GM18511 (cell line): ENCODE results near the gene STX3.
"Not testable (repeated sequence)": the region's sequence is repeated elsewhere in the genome, so short reads cannot be mapped to it uniquely, and the experiment has no call there.

Experiments
- ATAC-seq: cut with Tn5 transposase; IDR thresholded peaks from one replicate; pipeline ENCODE4 v1.9.1; 2021; ENCODE audit warnings: mild to moderate bottlenecking, moderate library complexity; ENCODE audit not compliant: unreplicated experiment

The STX3 gene

DNA sequence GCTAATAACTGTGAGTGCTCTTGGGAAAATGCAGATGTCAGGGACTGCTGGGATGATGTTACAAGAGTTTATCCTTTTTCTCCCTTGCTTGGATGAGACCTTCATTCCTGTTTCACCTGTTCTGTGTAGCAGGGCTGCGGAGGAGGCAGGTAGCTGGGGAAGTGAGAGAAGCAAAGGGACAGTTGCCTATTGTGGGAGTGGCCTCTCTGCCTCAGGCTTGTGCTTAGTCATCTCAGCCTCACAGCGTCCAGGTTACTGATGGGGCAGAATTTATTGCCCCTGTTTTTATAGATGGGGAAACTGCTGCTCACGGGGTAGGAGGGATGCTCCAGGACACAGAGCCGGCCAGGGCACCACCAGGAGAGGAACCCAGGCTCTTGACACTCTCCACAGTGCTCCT, 1.7 kb downstream of the STX3 start:
- no peak for ATAC-seq

GRCh38 chr11:59758401-59759037, 3.3 kb downstream of the STX3 start:
- no peak for ATAC-seq

- ATAC-seq, result no peak
These were observed 4.7 kb downstream of the STX3 start for GRCh38 chr11:59759900-59760299.

GRCh38 chr11:59760771-59761170, 5.6 kb downstream of the STX3 start:
- no peak for ATAC-seq

- no peak for ATAC-seq
These were observed 6.8 kb downstream of the STX3 start for GRCh38 chr11:59761993-59762392.

DNA sequence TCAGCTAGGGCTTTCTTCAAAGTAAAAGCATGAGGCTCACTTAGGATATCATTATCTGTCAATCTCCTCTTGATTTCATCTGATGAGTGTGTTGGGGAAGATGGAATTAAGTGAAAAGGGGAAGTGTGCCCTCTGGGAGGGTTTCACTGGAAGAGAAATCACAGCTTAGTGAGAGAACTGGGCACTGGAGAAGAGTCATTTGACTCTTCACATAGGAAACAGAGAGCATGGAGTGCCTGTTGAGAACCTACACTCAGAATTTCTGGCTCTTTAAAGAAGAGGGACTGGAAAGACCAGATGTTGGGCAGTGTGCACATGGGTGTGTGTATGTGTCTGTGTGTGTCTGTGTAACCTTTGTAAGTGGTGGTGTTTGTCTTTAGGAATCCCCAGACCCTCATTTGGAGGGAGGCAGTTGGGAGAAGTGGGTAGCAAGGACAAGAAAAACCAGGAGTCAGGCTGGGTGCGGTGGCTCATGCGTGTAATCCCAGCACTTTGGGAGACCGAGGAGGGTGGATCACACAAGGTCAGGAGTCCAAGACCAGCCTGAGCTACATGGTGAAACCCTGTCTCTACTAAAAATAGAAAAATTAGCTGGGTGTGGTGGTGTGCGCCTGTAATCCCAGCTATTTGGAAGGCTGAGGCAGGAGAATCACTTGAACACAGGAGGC, 10.0 kb downstream of the STX3 start:
- ATAC-seq, result no peak

DNA sequence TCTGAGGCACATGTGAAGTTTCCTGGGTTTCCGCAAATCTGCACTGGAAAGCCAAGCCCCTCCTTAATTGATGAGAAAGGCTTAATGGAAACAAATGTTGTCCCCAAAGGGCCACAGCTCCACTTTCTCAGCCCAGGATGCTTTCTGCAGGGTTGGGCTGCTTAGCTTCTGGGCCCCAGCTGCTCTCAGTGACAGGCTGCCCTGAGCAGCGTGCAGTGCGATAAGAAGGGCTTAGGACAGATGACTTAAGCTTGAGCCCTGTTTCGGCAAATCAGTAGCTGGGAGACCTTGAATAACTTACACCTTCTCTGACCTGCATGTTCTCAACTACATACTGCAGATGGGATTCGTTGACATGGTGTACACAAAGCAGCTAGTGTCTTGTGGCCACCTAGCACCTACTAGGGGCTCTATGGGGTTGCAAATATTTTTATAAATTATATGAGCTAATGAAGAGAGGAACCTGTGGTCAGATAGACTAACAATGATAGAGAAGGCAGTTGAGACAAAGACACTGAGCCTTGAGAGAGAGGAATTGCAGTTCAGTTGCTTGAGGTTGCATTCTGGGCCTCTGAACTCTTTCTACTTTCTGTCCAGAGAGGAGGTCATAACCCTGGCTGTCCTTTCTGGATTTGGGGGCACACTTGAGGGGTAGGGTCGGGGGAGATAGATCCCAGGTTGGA, 11.5 kb downstream of the STX3 start:
- no peak for ATAC-seq

DNA sequence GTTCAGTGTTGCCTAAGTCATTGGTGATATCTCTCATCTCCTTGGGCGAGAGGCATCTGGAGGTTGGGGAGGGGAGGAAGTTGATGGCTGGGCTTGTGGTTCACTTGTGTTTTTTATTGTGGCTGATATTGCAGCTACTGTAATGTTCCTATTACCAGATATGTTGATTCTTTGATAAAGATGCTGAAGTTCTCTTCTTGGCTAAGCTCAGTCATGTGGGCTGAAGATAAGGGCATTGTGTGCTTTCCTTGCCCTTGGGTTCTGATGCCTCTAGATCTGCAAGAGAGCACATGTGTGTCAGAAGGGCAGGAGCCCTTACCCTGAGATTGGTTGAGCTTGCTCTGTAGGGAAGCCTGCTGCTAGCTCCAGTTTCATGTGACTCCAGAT, 12.0 kb downstream of the STX3 start:
- ATAC-seq, result no peak

GRCh38 chr11:59769111-59769510, 13.9 kb downstream of the STX3 start:
- no peak for ATAC-seq

DNA sequence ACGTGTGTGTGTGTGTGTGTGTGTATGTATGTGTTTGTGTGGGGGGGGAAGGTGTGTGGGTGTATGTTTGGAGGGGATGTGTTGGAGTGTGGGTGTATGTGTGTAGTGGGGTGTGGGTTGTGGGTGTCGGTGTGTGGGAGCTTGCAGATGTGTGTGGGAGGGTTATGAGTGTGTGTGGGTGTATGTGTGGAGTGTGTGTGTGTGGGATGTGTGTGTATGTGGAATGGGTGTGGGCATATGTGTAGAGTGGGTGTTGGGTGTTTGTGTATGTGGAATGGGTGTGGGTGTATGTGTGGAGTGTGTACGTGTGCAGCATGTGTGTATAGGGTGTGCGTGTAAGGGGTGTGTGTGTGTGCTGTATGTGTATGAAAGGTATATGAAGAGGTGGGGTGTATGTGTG, 14.7 kb downstream of the STX3 start:
- ATAC-seq, result no peak

GRCh38 chr11:59770319-59770718, 15.1 kb downstream of the STX3 start:
- ATAC-seq, result no peak

- no peak for ATAC-seq
These were observed 15.7 kb downstream of the STX3 start for GRCh38 chr11:59770869-59771268.

DNA sequence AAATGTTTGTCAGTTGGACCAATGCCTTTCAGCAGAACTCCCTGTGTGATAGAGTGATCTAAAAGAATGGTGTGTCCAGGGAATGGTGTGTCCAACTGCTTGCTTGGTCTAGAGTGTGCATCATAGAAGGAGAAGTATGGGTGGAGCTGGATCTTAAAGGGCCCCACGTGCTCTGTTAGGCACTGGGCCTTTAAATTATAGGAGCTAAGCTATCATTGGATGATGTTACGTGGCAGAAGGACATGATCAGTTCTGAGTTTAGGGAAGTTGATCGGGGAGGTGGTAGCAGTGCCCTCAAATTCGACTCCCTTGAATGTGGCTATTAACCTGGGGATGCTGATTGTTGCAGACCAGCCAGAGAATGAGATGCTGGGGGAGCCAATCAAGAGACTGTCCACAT, 16.4 kb downstream of the STX3 start:
- ATAC-seq, result no peak

DNA sequence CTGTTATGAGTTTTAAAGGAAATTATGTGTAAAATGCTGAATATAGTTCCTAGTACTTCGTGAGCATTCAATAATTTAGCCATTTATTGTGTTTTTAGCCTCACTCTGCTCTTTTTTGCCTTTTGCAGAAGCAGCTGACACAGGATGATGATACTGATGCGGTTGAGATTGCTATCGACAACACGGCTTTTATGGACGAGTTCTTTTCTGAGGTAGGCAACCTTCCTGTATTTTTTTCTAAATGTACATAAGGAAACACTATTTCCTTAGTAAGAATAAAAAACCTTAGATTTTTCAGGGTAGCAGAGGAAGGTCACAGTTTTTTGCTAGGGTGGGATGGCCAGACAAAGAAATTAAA, 17.9 kb downstream of the STX3 start:
- no peak for ATAC-seq

GRCh38 chr11:59776210-59777066, 21.3 kb downstream of the STX3 start:
- ATAC-seq, result no peak

DNA sequence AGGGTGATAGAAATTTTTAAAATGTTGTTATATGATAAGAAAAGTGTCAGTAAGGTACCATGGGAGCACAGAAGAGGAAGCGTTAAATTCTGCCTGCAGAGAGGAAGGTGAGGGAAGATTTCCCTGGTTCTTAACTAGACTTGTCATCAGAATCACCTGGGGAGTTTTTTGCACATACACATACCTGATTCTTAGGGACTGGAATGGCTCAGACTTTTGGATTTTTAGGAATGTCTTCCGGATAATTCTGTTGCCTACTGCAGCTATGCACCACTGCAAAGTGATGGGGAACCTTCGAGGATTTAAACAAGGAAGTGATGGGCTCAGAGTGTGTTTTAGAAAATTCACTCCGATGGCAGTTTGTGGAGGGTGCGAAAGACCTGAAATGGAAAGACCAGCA, 21.9 kb downstream of the STX3 start:
- no peak for ATAC-seq

DNA sequence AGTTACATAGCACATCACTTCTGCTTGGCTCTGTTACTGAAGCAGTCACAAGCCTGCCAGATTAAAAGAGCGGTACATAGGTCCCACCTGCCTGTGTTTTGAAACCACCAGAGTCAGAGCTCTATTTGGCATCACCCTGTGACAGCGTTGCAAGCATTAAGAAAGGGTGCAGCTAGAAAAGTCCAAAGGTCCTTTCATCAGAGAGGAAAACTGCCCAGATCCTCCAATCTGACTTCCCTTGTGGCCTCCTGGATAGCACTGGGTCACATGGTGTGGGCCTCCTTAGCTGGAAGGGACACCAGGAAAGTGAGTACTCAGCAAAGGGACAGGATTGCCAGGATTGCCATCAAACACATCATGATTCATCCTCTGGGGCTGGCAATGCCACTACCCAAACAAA, 22.9 kb downstream of the STX3 start:
- no peak for ATAC-seq

- no peak for ATAC-seq
These were observed 24.3 kb downstream of the STX3 start for GRCh38 chr11:59779487-59779886.

DNA sequence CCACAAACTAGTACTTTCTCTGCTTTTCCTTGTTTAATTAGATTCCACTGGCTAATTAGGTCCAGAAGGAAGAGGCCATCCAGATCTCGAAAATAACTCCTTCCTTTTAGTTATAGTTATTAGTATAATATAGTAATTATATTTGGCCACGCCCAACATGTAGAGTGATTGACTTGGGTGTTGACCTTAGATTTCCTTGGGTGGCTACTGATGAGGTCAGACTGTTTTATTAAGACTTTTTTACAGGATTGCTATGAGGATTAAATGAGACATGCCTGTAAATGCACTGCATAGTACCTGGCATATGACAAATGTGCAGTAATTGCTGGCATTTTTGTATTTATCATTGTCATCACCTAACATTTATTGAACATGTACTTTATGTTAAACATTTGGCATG, 26.9 kb downstream of the STX3 start:
- no peak for ATAC-seq

- no peak for ATAC-seq
These were observed 28.5 kb downstream of the STX3 start for GRCh38 chr11:59783632-59784090.

- not testable (repeated sequence) for ATAC-seq
These were observed 29.3 kb downstream of the STX3 start for GRCh38 chr11:59784441-59784840.
